GM12872 (cell line): ENCODE measurements around the gene GRIA4.

Experiments
- TF ChIP-seq, protein P1 (sequence below): IDR thresholded peaks from 3 replicates; pipeline ENCODE4 v1.5.1; 2011; ENCODE audit warnings: low read depth, mild to moderate bottlenecking, low read length, moderate library complexity; ENCODE audit not compliant: insufficient read depth

The GRIA4 gene

DNA sequence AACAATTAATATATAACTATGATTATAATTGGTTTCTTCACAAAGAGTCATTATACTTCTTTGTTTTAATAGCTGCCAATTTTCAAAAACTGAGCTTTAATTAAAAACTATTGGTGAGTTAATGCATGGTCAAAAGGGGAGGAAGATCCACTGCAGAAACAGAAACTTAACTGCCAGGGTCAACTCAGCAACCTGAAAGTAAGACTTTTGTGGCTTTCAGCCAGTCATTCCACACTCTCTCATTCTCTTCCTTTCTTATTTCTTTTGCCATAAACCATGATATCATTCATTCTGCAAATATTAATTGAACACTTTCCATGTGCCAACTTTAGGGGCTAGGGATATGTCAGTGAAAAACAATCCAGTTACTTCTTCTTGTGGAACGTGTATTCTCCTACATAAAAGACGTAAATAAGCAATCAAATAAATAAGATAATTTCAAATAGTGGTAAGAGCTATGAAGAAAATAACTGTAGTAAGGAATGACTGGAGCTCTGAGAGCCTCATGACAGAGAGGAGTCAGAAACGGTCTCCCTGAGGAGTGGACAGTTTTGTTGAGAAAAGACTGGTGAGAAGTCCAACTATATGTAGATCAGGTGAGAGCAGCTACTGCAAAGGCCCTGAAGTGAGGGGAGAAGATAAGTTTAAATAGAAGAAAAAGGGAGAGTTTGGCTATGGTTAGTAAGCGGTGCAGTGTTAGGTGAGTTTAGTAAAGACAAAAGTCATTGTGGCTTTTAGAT, 130.5 kb downstream of the GRIA4 start:
- TF ChIP-seq, protein P1, sequence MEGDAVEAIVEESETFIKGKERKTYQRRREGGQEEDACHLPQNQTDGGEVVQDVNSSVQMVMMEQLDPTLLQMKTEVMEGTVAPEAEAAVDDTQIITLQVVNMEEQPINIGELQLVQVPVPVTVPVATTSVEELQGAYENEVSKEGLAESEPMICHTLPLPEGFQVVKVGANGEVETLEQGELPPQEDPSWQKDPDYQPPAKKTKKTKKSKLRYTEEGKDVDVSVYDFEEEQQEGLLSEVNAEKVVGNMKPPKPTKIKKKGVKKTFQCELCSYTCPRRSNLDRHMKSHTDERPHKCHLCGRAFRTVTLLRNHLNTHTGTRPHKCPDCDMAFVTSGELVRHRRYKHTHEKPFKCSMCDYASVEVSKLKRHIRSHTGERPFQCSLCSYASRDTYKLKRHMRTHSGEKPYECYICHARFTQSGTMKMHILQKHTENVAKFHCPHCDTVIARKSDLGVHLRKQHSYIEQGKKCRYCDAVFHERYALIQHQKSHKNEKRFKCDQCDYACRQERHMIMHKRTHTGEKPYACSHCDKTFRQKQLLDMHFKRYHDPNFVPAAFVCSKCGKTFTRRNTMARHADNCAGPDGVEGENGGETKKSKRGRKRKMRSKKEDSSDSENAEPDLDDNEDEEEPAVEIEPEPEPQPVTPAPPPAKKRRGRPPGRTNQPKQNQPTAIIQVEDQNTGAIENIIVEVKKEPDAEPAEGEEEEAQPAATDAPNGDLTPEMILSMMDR, result no peak

DNA sequence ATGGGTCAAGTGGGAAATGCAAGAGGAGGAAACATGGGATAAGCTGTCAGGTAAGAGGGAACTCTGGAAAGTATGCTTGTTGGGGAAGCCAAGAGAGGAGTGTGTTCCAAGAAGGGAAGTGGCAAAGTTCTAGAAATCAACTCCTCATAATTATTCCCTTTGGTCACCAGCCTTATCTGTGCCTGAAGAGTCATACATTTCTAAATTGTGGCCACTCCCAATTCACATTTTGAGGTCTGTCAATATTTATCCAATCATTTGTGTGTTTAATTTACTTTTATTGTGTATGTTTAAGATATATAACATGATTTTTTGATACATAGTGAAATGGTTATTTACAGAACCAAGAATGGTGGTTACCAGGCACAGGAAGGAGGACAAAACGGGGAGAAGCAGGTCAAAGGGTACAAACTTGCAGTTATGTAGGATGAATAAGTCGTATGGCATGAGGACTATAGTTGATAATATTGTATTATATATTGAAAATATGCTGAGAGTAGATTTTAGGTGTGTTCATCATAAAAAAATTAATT, 131.7 kb downstream of the GRIA4 start:
- TF ChIP-seq, protein P1, result no peak

DNA sequence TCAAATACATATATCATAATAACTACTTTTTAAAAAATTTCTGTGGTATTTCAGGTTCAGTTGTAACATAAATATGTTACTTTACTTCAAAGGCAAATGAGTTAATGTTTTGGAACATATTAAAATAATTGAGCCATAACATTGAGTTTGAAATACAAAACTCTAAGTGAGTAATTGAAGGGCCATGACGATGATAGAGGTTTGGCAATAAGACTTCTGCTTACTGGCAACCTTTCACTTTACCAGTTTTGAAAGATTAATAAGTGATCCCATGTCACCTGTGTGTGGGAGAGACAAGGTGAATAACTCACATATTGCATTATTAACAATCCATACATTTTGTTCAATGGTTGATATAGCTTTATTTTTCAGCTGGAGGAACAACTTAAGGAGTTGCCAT, 144.4 kb downstream of the GRIA4 start:
- TF ChIP-seq, protein P1, result no peak

DNA sequence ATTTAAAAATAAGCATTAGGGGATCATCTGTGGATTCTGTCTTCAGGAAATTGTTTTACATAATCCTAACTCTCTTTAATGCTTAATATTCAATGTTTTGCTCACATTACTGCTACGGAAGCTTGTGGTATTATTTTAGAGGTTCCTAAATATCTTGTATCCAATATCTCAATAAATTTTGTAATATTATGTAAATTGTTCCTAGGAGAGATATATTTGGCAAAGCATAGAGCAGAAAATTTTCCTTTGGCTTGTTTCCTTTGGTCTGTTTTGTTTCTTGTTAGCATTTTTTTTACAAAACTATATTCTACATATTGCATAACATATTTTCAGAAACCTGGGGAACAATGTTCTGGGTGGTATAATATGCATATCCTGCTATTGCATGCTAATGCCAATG, 144.8 kb downstream of the GRIA4 start:
- TF ChIP-seq, protein P1, result no peak

DNA sequence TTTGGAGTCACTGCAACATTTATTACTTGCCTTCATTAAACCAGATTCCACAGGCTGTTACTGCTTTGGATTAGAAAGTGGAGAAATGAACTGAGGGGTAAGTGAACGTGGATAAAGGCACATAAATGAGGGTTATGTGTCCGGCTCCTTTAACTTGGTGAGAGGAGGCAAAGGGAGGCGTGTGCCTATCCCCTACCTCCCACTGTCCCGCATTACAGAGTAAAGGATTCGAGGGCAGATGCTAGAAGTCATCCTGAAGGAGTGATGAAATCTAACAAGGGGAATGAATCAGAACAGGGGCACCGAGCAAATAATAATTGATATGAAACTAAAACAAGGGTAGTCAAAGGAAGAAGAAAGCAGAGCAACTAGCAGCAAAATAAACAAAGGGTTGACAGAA, 147.2 kb downstream of the GRIA4 start:
- TF ChIP-seq, protein P1, result no peak

DNA sequence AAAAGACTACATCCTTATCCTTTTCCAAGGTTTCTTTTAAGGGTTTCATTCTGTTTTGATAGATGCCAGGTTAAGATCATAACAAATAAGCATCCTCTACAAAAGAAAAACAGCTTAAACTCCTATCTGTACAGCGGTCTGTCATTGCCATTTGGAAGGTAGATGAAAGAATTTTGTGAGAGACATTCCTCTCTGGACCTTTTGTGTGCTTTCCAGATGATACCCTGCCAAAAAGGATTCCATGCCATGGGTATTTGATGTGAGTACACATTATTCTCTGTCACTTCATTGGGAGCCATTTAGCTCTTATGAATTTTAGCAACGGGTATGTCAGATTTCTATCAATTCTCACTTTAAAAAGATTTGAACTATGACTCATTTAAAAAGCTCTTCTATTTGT, 153.7 kb downstream of the GRIA4 start:
- TF ChIP-seq, protein P1, result no peak

DNA sequence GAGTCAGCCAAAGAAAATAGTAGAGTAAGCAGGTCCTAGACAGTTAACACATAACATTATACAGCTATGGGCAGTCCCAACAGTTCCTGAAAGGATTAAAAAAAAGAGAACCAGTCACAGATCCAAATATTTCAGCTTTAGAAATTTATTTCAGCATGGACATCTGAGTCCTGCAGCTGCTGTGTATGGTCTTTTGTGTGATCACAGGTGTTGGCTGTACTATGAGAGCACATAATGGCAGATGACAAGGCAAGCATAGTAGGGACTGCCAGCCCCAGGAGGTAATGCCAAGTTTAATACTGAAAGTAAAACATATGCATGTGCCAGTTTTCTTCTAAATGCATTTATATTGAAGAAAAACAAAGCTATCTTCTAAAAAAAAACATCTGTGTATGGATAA, 158.1 kb downstream of the GRIA4 start:
- TF ChIP-seq, protein P1, result no peak
